H7 (cell line): ENCODE measurements around the gene PGAP3. TPM values are rescaled to one million over a fixed set of nuclear protein-coding genes. Genes with fewer than 3 reads are reported as not detected.

Experiments used
- DNase-seq: peaks from one replicate; pipeline ENCODE4 v3.0.0; 2012
- H3K27me3 ChIP-seq: 2 replicates; pipeline ENCODE4 v1.6.0; 2011; ENCODE audit warnings: mild to moderate bottlenecking, low read length; ENCODE audit not compliant: control insufficient read depth, insufficient read depth
- H3K36me3 ChIP-seq: replicated peaks from 2 replicates; pipeline ENCODE4 v1.5.1; 2011; ENCODE audit warnings: low read length; ENCODE audit not compliant: control insufficient read depth, insufficient read depth
- H3K4me3 ChIP-seq: 2 replicates; pipeline ENCODE4 v1.5.1; 2011; ENCODE audit warnings: low read depth, mild to moderate bottlenecking, control low read depth, low read length, moderate library complexity; ENCODE audit not compliant: insufficient read depth
- total RNA-seq: library from RNA; depleted of rRNA; stranded (reverse); fragments of >200 nt; shearing (Covaris generic); gene quantifications from 2 replicates; pipeline ENCODE4 v1.2.3, GENCODE V29; 2014

PGAP3 gene
- total RNA-seq, 1 experiment from 2014 or later = 17.6 TPM

DNA sequence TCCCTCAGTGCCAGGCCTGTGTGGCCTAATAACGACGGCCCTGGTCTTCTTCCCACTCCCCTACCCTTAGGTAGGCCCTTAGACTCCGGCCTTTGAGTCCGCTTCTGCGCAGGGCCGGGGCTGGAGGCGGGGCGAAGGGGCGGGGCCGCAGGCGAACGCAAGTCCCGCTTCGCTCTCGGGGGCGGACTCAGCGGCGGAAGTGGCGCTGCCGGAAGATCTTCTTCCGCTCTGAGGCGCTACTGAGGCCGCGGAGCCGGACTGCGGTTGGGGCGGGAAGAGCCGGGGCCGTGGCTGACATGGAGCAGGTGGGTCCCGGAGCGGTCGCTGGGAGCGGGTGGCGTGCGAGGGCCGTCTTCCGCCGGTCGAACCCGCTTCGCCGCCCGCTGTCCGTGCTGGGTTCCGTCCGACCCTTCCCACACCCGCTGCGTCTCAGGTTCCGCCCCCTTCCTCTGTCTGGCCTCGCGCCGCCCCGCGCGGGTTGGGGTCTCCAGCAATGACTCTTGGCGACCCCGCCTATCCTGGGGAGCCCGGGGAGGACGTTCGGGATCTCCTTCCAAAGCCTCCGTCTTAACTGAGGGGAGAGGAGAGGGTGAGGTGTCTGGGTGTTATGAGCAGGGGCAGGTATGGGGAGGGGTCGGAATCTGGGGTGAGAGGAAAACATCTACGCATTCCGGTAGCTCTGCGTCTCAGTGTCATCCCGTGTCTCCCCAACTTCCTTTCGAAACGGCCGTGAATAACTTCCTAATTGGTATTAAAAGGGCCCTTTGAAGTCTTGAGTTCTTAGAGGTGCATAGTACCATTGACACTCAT lies 50.7 kb downstream of the PGAP3 start, which contains the start of gene STARD3:
STARD3 (plus strand) TSS at position 218 of the 810 bp plus-strand sequence. CDS start 16,388 bp downstream, outside the sequence.
- peak; percentile 97 for DNase-seq
- H3K4me3 ChIP-seq = peak within 1 kb of the TSS; percentile 95
- no peaks in the 10 kb centered on the region for H3K27me3 ChIP-seq
- no peaks in the 10 kb centered on the region for H3K36me3 ChIP-seq

DNA sequence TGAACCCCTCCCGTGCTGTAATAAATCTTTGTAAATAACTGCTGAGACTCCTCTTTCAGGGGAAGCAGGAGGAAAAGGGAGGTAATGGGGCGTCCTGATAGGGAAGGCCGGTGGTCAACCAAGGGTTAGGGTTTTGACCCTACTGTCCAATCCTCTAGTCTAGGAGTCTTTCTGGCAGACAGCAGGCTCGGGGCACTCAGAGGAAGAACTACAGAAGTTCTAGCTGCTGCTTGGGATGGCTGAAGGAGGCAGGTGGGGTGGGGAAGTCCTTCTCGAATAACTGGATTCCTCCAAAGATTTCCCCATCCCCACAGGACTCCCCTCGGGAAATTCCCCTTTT lies 51.3 kb downstream of the PGAP3 start:
- DNase-seq = no peak
- no peaks in the 10 kb centered on the region for H3K36me3 ChIP-seq
- peak overlapping the region; percentile 13; the same call in 1 of the 2 replicates for H3K4me3 ChIP-seq
- no peaks in the 10 kb centered on the region for H3K27me3 ChIP-seq

DNA sequence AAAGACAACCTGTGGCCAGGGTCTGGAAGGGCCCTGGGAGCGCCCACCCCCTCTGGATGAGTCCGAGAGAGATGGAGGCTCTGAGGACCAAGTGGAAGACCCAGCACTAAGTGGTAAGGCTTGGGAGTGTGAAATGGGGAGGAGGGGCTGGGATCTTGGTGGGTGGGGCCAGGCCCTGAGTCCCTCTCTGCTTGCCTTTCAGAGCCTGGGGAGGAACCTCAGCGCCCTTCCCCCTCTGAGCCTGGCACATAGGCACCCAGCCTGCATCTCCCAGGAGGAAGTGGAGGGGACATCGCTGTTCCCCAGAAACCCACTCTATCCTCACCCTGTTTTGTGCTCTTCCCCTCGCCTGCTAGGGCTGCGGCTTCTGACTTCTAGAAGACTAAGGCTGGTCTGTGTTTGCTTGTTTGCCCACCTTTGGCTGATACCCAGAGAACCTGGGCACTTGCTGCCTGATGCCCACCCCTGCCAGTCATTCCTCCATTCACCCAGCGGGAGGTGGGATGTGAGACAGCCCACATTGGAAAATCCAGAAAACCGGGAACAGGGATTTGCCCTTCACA lies 52.2 kb downstream of the PGAP3 start:
- H3K27me3 ChIP-seq = no peaks in the 10 kb centered on the region
- no peak overlapping the region for H3K4me3 ChIP-seq
- no peaks in the 10 kb centered on the region for H3K36me3 ChIP-seq
- DNase-seq = peak; percentile 58

DNA sequence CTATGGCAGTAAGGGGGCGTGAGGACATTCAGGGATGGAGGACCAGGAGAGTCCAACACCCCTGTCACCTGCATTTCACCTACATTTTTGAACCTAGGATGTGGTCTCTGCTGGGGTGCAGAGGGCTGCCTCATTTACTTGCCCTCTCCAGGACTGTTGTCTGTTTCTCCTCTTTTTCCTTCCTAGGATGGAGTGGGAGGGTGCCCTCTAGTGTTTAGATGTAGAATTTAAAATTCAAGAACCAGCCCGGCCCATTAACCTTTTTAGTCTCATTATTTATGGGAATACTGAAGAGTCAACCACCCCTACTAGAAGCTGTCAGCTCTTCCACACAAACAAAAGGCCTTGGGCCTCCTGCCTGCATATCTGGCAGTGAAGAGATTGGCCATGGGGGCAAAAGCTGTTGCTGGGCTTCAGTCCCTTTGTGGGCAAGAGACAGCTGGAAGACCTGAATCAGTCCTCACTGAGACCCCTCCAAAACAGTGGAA lies 53.4 kb downstream of the PGAP3 start:
- H3K36me3 ChIP-seq = no peaks in the 10 kb centered on the region
- peak; percentile 80 for DNase-seq
- no peaks in the 10 kb centered on the region; the same call in 1 of the 2 replicates for H3K27me3 ChIP-seq
- H3K4me3 ChIP-seq = no peak overlapping the region

DNA sequence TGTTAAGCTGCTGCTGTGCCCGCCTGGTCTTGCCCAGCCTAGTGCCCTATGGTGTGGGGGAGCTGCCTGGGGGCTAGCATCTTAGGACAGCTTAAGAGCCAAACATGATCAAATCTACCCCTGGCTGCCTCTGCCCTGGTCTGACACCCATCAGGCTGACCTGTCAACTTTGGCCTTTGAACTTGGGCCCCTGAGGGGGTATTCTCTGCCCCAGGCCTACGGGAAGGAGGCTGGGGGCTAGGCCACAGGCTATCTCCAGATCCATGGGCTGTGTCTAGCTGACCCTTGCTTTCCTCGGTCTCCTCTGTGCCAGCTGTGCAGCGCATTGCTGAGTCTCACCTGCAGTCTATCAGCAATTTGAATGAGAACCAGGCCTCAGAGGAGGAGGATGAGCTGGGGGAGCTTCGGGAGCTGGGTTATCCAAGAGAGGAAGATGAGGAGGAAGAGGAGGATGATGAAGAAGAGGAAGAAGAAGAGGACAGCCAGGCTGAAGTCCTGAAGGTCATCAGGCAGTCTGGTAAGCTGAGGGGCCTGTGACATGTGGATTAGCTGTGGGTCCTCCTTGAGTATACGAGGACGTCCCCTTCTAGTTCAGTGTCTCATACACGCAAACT lies 54.2 kb downstream of the PGAP3 start:
- no peak for DNase-seq
- Histone ChIP-seq H3K36me3 (no peaks in the 10 kb centered on the region), H3K4me3 (no peak overlapping the region), H3K27me3 (peaks cover 3% of the 10 kb centered on the region; the same call in 1 of the 2 replicates)

DNA sequence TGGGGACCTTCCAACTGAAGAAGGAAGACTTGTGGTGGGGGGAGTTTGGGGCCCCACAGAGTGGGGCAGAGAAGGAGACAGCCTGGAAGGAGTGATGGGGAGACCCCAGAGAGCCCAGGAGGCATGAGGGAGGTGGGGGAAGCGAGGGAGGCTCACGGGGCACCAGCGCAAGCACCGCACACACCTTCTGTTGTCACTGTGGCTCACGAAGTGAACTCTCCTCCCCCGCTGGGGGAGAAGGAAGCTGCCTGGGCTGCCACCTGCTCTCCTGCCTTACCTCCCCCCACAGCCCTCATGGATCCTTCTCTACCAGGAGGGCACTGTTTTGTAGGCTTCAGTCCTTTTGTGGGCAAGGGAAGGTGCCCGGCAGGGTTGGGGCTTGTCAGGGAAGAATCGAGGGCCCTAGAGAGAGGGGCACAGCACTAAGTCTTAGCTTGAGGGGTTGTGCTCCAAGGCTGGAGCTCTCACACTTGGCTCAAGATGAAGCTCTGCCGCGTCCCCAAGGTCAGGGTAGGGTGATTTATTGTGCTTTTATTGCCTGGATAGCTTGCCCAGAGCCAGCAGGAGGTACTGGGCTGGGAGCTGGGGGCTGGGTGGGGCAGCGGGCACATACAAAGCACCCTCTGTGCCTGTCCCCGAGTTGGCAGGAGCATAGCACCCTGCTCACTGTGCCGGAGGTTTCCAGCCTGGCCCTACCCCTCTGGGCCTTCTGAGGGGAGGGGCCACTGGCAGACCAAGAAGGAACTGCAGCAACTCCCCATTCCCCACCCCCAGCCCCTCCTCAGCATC lies 55.5 kb downstream of the PGAP3 start:
- H3K4me3 ChIP-seq = no peak overlapping the region
- H3K27me3 ChIP-seq = peaks cover 16% of the 10 kb centered on the region
- no peaks in the 10 kb centered on the region for H3K36me3 ChIP-seq
- peak; percentile 66 for DNase-seq

GRCh38 chr17:39631403-39631802 lies 56.5 kb downstream of the PGAP3 start:
- Histone ChIP-seq H3K36me3 (no peaks in the 10 kb centered on the region), H3K4me3 (no peak overlapping the region), H3K27me3 (peaks cover 25% of the 10 kb centered on the region)
- DNase-seq = peak; percentile 87

DNA sequence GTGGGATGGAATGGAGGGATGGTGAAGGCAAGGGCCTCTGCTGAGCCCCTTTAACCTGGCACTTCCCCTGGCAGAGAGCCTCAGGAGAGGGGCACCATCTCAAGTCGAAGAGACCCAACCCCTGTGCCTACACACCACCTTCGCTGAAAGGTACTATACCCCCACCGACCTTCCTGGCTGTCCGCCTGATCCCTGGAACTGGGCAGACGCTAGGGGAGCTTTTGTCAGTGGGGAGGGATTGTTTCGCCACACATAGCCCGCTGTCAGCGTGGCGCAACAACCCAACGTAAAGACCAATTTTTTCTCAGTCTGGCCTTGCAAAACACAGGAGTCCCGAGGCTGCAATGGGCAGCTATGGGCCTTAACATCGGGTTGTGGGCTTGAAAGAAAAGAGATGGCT lies 58.0 kb downstream of the PGAP3 start:
- H3K27me3 ChIP-seq = peaks cover 40% of the 10 kb centered on the region
- H3K36me3 ChIP-seq = no peaks in the 10 kb centered on the region
- no peak overlapping the region for H3K4me3 ChIP-seq
- no peak for DNase-seq

DNA sequence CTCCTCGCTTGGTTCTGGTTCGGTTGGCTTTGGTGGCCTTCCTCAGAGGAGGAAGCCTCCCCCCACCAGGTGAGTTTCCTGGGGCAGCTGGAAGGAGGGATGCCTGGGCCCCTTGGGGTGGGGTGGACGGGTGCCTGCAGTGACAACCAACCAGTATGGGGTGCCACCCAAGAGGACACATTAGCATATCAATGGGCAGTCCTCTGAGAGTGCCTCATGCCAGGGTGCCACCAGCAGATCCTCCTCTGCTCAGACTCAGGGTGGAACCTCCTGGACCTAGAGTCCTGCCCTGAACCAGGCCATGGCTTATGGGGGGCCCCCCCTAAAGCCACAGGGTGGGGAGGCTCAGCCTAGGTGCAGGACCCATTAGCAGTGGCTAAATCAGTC lies 58.4 kb downstream of the PGAP3 start:
- no peak for DNase-seq
- no peak overlapping the region for H3K4me3 ChIP-seq
- no peaks in the 10 kb centered on the region for H3K36me3 ChIP-seq
- H3K27me3 ChIP-seq = peaks cover 44% of the 10 kb centered on the region

DNA sequence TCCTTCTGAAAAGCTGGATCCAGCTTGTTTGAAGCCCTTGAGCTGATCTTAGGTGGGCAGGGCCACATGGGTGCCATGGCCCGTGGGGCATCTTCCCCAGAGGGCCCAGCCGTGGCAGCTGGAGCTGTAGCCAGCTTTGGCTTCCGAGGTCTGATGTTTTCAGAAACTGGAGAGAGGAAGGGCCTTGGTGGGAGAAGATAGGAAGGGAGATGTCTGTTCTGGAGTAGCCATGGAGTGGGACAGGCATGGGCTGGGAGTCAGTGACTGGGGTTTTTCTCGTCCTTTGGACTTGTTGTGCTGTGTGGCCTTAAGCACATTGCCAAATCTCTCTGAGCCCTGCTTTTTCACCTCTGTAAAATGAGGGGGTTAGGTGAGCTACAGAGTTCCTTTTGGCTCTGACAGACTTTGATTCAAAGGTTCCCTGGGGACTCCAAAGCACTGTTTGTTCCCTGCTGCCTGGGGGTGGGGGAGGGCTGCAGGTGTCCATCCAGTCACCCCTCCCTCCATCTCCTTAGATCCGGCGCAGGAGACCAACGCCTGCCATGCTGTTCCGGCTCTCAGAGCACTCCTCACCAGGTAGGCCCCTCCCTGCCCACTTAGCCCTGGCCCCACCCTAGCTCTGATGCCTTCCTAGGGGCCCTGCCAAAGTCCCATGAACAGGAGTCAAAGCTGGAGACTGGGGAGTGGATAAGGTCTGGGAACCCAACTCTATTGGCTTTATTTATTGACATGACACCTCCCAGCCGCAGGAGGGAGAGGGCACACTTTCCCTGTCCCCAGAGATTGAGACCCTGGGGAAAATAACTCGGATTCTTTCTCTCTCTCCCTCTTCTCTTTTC lies 59.0 kb downstream of the PGAP3 start:
- Histone ChIP-seq H3K36me3 (no peaks in the 10 kb centered on the region), H3K27me3 (peaks cover 46% of the 10 kb centered on the region), H3K4me3 (no peak overlapping the region)
- peak; percentile 58 for DNase-seq

DNA sequence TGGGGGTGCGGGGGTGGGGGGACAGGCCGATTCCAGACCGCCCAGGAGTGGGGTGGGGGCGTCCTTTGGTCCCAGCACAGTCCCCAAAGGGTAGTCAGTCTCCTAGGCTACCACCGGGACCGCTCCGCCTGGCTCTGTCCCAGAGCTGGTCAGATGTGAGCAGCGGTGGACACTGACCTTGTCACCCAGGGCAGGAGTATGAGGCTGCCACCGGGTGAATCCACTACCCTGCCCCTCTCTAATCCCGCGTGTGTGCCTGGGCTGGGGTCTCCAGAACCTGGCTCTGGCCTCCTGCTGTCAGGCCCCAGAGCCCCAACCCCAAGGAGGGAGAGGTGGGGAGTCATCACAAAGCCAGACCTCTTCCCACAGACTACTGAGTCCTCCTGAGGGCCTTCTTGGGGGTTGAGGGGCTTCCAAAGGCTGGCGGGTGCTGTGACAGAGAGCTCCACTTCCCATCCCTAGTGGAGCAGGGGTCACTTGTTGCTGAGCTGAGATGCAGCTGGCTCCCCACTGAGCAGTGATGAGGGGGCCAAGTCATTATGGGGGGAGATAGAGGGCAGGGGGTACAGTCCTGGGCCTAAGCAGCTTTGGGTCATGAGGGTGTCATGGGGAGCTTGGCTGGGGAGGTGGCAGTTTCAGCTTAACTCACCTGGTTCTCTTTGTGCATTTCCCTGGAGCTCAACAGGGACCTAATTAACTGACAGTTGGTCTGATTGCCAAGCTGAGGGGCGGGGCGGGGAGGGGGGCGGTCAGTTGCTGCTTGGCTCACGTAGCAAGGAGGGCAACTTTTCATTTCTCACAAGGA lies 59.9 kb downstream of the PGAP3 start:
- Histone ChIP-seq H3K27me3 (peaks cover 48% of the 10 kb centered on the region), H3K4me3 (peak overlapping the region; percentile 69), H3K36me3 (no peaks in the 10 kb centered on the region)
- peak; percentile 80 for DNase-seq

GRCh38 chr17:39627047-39627711 lies 60.7 kb downstream of the PGAP3 start:
- DNase-seq = peak; percentile 82

More at GRCh38 chr17:39627047-39627711, 60.7 kb downstream of the PGAP3 start:
- Histone ChIP-seq H3K4me3 (peak overlapping the region; percentile 69), H3K36me3 (no peaks in the 10 kb centered on the region), H3K27me3 (peaks cover 50% of the 10 kb centered on the region)
